HG03097 (cell line): ENCODE measurements around the gene PRR16.

Source experiments
- ATAC-seq: cut with Tn5 transposase; IDR thresholded peaks from one replicate; pipeline ENCODE4 v1.9.1; 2021; ENCODE audit not compliant: unreplicated experiment, low FRiP score

The PRR16 gene

GRCh38 chr5:120461251-120461650 is 2.8 kb upstream of the PRR16 start:
- ATAC-seq = no peak

- ATAC-seq = no peak
Measured at GRCh38 chr5:120463006-120463680, 957 bp upstream of the PRR16 start.

GRCh38 chr5:120464627-120465435 is 731 bp downstream of the PRR16 start:
- ATAC-seq = no peak

GRCh38 chr5:120465436-120465961 is 1.4 kb downstream of the PRR16 start:
- no peak for ATAC-seq

GRCh38 chr5:120466341-120467006 is 2.4 kb downstream of the PRR16 start:
- no peak for ATAC-seq

GRCh38 chr5:120471971-120472370 is 7.9 kb downstream of the PRR16 start:
- no peak for ATAC-seq

GRCh38 chr5:120472911-120473310 is 8.8 kb downstream of the PRR16 start:
- ATAC-seq = no peak

- no peak for ATAC-seq
Measured at GRCh38 chr5:120473332-120473731, 9.2 kb downstream of the PRR16 start.

- no peak for ATAC-seq
Measured at GRCh38 chr5:120476063-120476462, 12.0 kb downstream of the PRR16 start.

GRCh38 chr5:120479066-120479465 is 15.0 kb downstream of the PRR16 start:
- no peak for ATAC-seq

GRCh38 chr5:120499876-120500563 is 35.9 kb downstream of the PRR16 start:
- no peak for ATAC-seq

- ATAC-seq = no peak
Measured at GRCh38 chr5:120502531-120502930, 38.4 kb downstream of the PRR16 start.

GRCh38 chr5:120503341-120503740 is 39.2 kb downstream of the PRR16 start:
- no peak for ATAC-seq

- no peak for ATAC-seq
Measured at GRCh38 chr5:120504057-120504456, 40.0 kb downstream of the PRR16 start.

- no peak for ATAC-seq
Measured at GRCh38 chr5:120507197-120507596, 43.1 kb downstream of the PRR16 start.

GRCh38 chr5:120507800-120508463 is 43.8 kb downstream of the PRR16 start:
- no peak for ATAC-seq

GRCh38 chr5:120509053-120509452 is 45.0 kb downstream of the PRR16 start:
- ATAC-seq = no peak

- no peak for ATAC-seq
Measured at GRCh38 chr5:120510098-120510637, 46.1 kb downstream of the PRR16 start.

- ATAC-seq = no peak
Measured at GRCh38 chr5:120510994-120511686, 47.0 kb downstream of the PRR16 start.
